Measurements from ENCODE around the gene GH1.
"Not testable (repeated sequence)": the region's sequence is repeated elsewhere in the genome, so short reads cannot be mapped to it uniquely, and the experiment has no call there.

Gene GH1

GRCh38 chr17:63918789-63919305, at the start of gene GH1:
Gene GH1 (minus strand): TSS chr17:63918839. CDS start chr17:63918776, 63 bp downstream.
- not testable (repeated sequence) for DNase-seq (ENCODE audit: low spot score)

GRCh38 chr17:63967953-63968352, 49.3 kb upstream of the GH1 start:
- no peak for DNase-seq (ENCODE audit: low spot score)

DNA sequence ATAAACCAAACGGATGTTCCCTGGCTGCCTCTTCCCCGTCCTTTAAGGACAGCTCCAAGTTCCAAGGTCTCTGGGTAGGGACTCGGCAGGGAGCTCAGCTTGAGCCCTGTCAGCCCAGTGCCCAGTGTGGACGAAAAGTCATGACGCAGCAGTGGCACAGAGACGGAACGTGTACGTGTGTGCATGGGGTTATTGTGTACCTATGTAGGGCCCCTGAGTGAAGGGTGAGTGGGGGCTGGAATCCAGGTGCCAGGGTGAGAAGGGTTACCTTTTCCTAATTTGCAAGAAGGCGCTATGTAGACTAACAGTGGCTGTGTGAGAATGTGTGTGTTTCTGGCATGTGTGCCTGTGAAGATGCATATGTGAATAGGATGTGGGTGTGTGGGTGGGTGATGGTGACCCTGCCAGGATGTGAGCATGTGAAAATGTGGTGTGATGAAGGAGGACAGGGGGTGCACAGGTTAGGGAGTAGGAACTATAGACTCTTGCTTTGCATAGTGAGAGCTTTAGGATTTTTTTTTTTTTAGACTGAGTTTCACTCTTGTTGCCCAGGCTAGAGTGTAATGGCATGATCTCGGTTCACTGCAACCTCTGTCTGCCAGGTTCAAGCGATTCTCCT, 48.1 kb upstream of the GH1 start:
- DNase-seq (ENCODE audit: low spot score) = no peak

- DNase-seq (ENCODE audit: low spot score) = no peak
Measured at GRCh38 chr17:63963123-63963522, 44.5 kb upstream of the GH1 start.

DNA sequence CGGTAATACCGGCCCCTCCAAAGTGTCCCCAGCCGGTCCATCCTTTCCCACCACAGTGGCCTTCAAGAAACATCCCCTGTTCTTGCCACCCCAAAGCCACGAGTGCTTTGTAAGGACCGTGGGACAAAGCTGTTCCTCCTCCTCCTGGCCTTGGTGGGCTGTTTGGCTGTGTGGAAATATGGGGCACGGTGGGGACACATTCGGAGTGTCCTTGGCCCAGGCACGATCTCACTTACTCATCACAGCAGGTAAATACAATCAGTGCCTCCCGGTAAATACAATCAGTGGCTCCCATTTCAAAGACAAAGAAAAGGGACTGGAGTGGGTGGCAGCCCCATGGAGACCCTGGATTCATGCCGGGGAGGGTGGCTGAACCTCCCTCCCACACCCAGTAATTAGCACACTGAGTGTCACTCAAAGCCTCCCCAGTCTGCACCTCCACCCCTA, 43.7 kb upstream of the GH1 start:
- DNase-seq (ENCODE audit: low spot score) = no peak

GRCh38 chr17:63961355-63962212, 42.9 kb upstream of the GH1 start:
- DNase-seq (ENCODE audit: low spot score) = no peak

DNA sequence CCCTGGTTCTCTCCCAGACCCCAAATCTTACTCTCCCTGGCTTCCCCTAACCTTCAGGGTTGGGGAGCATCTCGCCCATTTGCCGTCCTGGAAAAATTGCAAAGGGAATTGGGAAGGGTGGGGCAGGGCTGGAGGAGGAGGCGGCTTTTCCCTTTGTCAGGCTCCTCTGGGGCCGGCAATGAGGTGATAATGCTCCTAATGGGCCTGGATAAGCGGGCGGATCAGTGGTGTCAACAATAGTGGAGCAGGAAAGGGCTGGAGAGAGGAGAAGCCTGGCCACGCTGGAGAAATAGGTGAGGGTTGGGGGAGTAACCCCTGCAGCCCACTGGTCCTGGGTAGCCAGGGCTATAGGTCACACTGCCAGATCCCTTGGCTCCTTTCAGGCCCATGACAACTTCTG, 41.8 kb upstream of the GH1 start:
- no peak for DNase-seq (ENCODE audit: low spot score)

- DNase-seq (ENCODE audit: low spot score) = no peak
Measured at GRCh38 chr17:63960006-63960405, 41.4 kb upstream of the GH1 start.

DNA sequence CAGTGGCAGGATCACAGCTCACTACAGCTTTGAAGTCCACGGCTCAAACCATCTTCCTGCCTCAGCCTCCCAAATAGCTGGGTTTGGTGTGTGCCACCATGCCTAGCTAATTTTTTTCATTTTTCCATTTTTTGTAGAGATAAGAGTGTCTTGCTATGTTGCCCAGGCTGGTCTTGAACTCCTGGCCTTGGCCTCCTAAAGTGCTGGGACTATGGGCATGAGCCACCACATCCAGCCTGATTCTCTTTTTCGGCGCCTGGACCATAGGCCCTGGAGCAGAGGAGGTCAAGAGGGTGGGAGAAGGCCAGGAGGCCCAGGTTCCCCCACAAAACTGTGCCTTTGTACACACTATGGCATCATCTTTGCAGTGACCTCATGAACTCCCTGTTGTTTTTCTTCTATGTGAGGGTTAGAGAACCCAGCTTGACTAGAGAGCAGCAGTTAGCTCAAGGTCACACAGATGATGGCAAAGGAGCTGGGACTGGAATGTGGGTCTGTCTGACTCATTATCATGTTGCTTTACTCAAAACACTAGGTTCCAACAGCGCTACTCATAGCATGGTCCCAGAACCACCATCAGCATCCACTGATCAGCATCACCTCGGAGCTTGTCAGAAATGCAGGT, 37.8 kb upstream of the GH1 start:
- no peak for DNase-seq (ENCODE audit: low spot score)

DNA sequence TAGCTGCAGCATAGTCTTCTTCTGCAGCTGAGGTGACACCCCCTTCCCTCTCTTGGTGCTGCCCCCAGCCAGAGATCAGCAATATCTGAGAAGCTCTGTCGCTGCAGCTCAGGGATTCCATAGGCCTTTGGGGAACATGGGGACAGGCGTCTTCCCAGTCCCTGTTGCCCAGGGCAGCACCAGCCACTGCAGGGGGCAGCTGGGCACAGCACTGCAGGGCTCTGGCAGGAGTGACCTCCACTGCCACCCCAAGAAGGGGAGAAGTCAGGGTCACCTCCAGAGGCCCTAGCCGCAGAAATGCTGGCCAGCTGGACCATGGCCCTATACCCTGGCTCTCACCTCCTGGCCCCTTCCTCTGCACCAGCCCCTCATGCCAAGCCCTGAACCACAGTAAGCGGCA, 37.2 kb upstream of the GH1 start:
- no peak for DNase-seq (ENCODE audit: low spot score)

GRCh38 chr17:63955232-63955631, 36.6 kb upstream of the GH1 start:
- DNase-seq (ENCODE audit: low spot score) = no peak

GRCh38 chr17:63954402-63955063, 35.9 kb upstream of the GH1 start:
- no peak for DNase-seq (ENCODE audit: low spot score)

- DNase-seq (ENCODE audit: low spot score) = no peak
Measured at GRCh38 chr17:63950940-63951907, 32.6 kb upstream of the GH1 start.

GRCh38 chr17:63949576-63950250, 31.1 kb upstream of the GH1 start:
- DNase-seq (ENCODE audit: low spot score) = no peak

GRCh38 chr17:63948521-63948920, 29.9 kb upstream of the GH1 start:
- no peak for DNase-seq (ENCODE audit: low spot score)

DNA sequence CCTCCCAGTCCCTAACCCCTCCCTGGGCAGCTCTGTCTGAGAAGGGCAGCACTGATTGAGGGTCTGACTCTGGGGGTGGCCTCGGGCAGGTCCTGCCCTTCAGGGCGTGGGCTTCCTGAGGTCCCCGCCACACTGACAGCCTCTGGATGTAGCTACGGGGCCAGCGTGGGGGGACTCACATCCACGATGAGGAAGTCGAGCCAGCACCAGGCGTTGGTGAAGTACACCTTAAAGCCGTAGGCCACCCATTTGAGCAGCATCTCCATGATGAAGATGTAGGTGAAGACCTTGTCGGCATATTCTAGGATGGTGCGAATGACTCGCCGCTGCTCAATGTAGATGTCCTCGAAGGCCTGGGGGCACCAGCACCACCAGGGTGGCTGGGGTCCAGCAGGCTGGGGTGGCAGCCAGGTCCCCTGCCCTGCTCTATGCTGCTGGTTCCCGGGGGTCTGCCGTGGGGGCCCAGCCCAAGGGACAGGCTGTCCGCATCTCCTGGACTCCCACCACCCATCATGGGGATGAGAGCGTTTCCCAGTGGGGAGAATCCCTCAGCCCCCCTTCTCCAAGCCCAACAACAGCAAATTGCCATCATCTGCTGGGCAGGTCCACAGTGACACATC, 29.2 kb upstream of the GH1 start:
- DNase-seq (ENCODE audit: low spot score) = no peak

DNA sequence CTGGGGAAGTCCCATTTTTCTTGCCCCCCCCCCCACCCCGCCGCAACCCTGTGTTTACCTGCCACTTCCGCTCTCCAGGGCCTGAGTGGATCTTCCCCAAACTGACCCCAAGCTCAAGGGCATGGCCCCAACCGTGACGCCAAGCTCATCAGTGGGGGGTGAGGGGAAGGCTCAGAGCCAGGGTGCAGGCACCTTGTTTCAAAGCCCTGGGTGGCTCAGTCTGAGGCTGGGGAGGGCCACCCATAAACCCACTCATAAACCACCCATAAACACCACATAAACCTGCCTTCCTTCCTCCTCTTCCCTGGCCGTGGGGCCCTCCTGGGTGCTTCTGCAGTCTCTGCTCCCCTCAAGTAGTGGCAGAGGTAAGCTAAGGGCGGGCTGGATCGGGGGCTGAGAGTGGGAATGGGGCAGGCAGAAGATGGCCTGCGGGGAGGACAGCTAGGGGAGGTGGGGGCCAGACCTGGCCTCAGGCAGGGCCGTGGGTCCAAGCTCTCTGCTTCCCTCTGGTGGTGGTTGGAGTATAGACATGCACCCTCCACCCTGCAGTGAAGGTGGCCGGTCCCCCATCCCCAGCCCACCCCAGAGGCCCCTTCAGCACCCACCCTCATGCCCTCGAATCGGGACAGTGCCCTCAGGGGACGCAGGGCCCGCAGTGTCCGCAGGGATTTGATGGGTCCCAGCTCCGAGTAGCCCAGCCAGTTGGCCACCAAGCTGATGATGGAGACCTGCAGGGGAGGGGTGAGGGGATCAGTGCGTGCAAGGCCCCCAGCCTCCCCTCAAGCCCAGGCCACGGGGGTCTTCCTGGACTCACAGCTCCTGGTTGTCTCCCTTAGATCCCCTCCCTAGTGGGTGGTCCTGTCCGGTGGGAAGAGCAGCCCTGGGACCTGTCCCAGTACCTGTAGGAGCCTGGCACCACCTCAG, 28.1 kb upstream of the GH1 start:
- DNase-seq (ENCODE audit: low spot score) = no peak

DNA sequence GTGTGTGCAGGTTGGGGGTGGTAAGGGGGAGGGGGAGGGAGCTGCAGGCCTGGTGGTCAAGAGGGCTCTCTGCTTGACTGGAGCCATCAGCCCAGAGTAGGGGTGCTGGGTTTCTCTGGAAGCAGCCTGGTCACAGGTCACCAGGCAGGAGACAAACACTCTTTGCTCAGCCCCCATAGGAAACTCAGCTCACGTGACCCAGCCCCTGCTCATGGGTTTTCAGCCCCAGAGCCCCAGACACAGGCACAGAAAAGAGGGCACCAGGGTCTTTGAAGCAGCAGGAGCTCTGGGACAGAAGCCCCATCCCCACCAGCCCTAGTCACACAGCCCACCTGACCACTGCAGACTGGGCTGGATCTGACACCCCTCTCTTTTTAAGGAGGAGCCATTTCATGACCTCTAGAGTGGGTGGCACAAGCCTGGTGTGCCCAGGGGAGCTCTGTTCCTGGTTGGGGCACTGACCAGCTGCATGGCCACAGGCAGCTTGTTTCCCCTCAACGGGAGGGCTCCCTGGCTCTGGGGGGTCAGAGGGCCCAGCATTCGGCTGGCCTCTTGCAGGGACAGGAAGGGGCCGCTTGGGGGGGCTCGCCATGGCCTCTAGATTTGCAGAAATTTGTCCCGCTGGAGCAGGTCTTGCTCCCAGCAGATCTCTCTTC, 27.3 kb upstream of the GH1 start:
- DNase-seq (ENCODE audit: low spot score) = no peak

All from left forelimb (tissue), 1 donor.